HepG2 (cell line): ENCODE results near the gene RCOR1. TPM values are rescaled to one million over a fixed set of nuclear protein-coding genes. Genes with fewer than 3 reads are reported as not detected.

Experiments used
- ATAC-seq: fragments of 200-7000 bp; cut with Tn5 transposase; 3 replicates; pipeline ENCODE4 v1.9.1; 2020; ENCODE audit warnings: mild to moderate bottlenecking, moderate library complexity
- BruUV-seq: library from RNA; stranded (reverse); fragments of 400-500 nt; replicated peaks from 2 replicates; lab custom pipeline; 2021; lab: Mats Ljungman, UMichigan
- CTCF ChIA-PET: fragments of 300-600 bp; formaldehyde crosslinking; extraction: SDS; loops from one replicate; lab custom pipeline; 2021; ENCODE audit warnings: low total read pairs, inconsistent platforms, low intra/inter-chr PET ratio; lab: Yijun Ruan, JAX
- POLR2A ChIA-PET: fragments of 350-600 bp; sonication (Branson Sonifier 250); formaldehyde crosslinking; loops from one replicate; lab custom pipeline; 2020; ENCODE audit warnings: antibody characterized with exemption, inconsistent platforms; lab: Yijun Ruan, JAX
- DNase-seq: peaks from one replicate; pipeline ENCODE4 v3.0.0-alpha.2; 2015; ENCODE audit warnings: low spot score
- FAIRE-seq: peaks from 3 replicates; lab custom pipeline; 2011; peaks lifted over from hg19 to GRCh38; lab: Jason Lieb, UNC
- H2AFZ ChIP-seq: one replicate; pipeline ENCODE4 v1.6.1; 2011; ENCODE audit warnings: low read length, inconsistent platforms
- H3K27ac ChIP-seq: fragments of 300-600 bp; 3 replicates; pipeline ENCODE4 v1.8.0; 2011; ENCODE audit warnings: mixed run types, mild to moderate bottlenecking, mixed read lengths, low read length, inconsistent platforms; ENCODE audit not compliant: insufficient read depth; ENCODE audit errors: extremely low read length
- H3K27me3 ChIP-seq, 2 experiments: fragments of 200-600 bp in 1 of 2; 2 replicates in 1 of 2; 3 replicates in 1 of 2; pipeline versions ENCODE4 v1.6.0 to v1.8.0; 2011; ENCODE audit warnings: low read length in 2 of 2, mild to moderate bottlenecking in 2 of 2, moderate library complexity in 2 of 2, inconsistent platforms in 1 of 2; ENCODE audit not compliant: insufficient read depth in 2 of 2, control insufficient read depth in 1 of 2
- H3K36me3 ChIP-seq, 2 experiments: fragments of 200-600 bp in 1 of 2; replicated peaks in 1 of 2; 2 replicates in 1 of 2; 3 replicates in 1 of 2; pipeline versions ENCODE4 v1.5.1 to v1.8.0; 2011; ENCODE audit warnings: low read length in 2 of 2, inconsistent platforms in 1 of 2; ENCODE audit not compliant: insufficient read depth in 2 of 2, control insufficient read depth in 1 of 2
- H3K4me1 ChIP-seq: 2 replicates; pipeline ENCODE4 v1.5.1; 2012; ENCODE audit warnings: low read length, inconsistent platforms; ENCODE audit not compliant: insufficient read depth
- H3K4me2 ChIP-seq: 2 replicates; pipeline ENCODE4 v1.6.0; 2011; ENCODE audit warnings: low read depth, low read length, inconsistent platforms
- H3K4me3 ChIP-seq, 3 experiments: fragments of 200-600 bp in 1 of 3; sonication (generic), shearing (Covaris generic) in 1 of 3; replicated peaks in 1 of 3; 2 replicates each; pipeline ENCODE4 v1.5.1; 2011 to 2016; ENCODE audit warnings: low read length in 3 of 3, inconsistent platforms in 2 of 3, low read depth in 2 of 3, mild to moderate bottlenecking in 2 of 3, control low read depth in 1 of 3, mixed read lengths in 1 of 3; ENCODE audit not compliant: insufficient read depth in 1 of 3
- H3K79me2 ChIP-seq: one replicate; pipeline ENCODE4 v1.6.1; 2011; ENCODE audit warnings: low read length, inconsistent platforms; ENCODE audit not compliant: insufficient read depth
- H3K9ac ChIP-seq: 2 replicates; pipeline ENCODE4 v1.6.0; 2011; ENCODE audit warnings: mild to moderate bottlenecking, low read depth, low read length, inconsistent platforms; ENCODE audit not compliant: insufficient read depth
- H3K9me3 ChIP-seq: 2 replicates; pipeline ENCODE4 v1.5.1; 2012; ENCODE audit warnings: mild to moderate bottlenecking, low read length
- H4K20me1 ChIP-seq: 2 replicates; pipeline ENCODE4 v1.6.0; 2011; ENCODE audit warnings: inconsistent platforms, mild to moderate bottlenecking, low read length, moderate library complexity; ENCODE audit not compliant: insufficient read depth
- AGO1 ChIP-seq: fragments of 200-400 bp; formaldehyde crosslinking; IDR thresholded peaks from 2 replicates; pipeline ENCODE4 v1.6.1; 2017; ENCODE audit warnings: mild to moderate bottlenecking, low read depth, low read length, moderate library complexity; ENCODE audit not compliant: poor library complexity, severe bottlenecking
- CBFB ChIP-seq: sonication (generic); formaldehyde crosslinking; IDR thresholded peaks from 2 replicates; pipeline ENCODE4 v1.4.0; 2020; ENCODE audit warnings: missing genetic modification reagents
- ELF1 ChIP-seq: sonication (generic); formaldehyde crosslinking; IDR thresholded peaks from 2 replicates; pipeline ENCODE4 v1.4.0; 2020; ENCODE audit warnings: missing genetic modification reagents
- GATAD2A ChIP-seq: IDR thresholded peaks from 2 replicates; pipeline ENCODE4 v1.6.1; 2016
- KAT7 ChIP-seq: IDR thresholded peaks from 2 replicates; pipeline ENCODE4 v1.6.1; 2018; ENCODE audit warnings: borderline replicate concordance, missing compliant biosample characterization
- THYN1 ChIP-seq: sonication (generic); formaldehyde crosslinking; IDR thresholded peaks from 2 replicates; pipeline ENCODE4 v1.8.1; 2023; ENCODE audit warnings: low read depth, mild to moderate bottlenecking, moderate library complexity, missing genetic modification reagents, borderline replicate concordance
- ZKSCAN8 ChIP-seq: IDR thresholded peaks from 2 replicates; pipeline ENCODE4 v1.6.1; 2016; ENCODE audit warnings: borderline replicate concordance, missing genetic modification reagents, missing compliant biosample characterization
- ZNF891 ChIP-seq: sonication (generic); formaldehyde crosslinking; IDR thresholded peaks from 2 replicates; pipeline ENCODE4 v1.5.0; 2020; ENCODE audit warnings: mild to moderate bottlenecking, missing genetic modification reagents
- in situ Hi-C: cut with HindIII; loops from 2 replicates; pipeline ENCODE4 v1.10.0; 2017; ENCODE audit warnings: low pct_unique_long_range_greater_than_20kb; ENCODE audit not compliant: extremely low pct_ligation_motif_present
- intact Hi-C: fragments of 100-400 bp; cut with micrococcal nuclease; formaldehyde crosslinking; loops from one replicate; pipeline ENCODE4 v1.10.0; 2022; ENCODE audit not compliant: unreplicated experiment
- polyA plus RNA-seq, 8 experiments: library from polyadenylated mRNA; depleted of rRNA in 3 of 8; stranded (reverse) in 7 of 8; unstranded in 1 of 8; fragments of >200 nt; fragmentation: Illumina TruSeq in 4 of 8; extraction: Trizol in 4 of 8; gene quantifications; 2 replicates each; pipeline versions ENCODE4 v1.2.1 to v1.2.3, GENCODE V29; 2011 to 2016; ENCODE audit warnings: low read depth in 4 of 8, missing spikeins in 1 of 8, mixed read lengths in 1 of 8; ENCODE audit not compliant: insufficient read depth in 1 of 8
- total RNA-seq, 5 experiments: library from RNA; depleted of rRNA; stranded (reverse); fragments of >200 nt; fragmentation: Illumina TruSeq; extraction: Trizol; gene quantifications; 2 replicates each; pipeline ENCODE4 v1.2.3, GENCODE V29; 2016; ENCODE audit warnings: low read depth in 1 of 5
- TF ChIP-seq, protein P1 (sequence below): sonication (generic); formaldehyde crosslinking; IDR thresholded peaks from 2 replicates; pipeline ENCODE4 v1.4.0; 2020; ENCODE audit warnings: missing genetic modification reagents, borderline replicate concordance
- TF ChIP-seq, protein P2 (sequence below): IDR thresholded peaks from 2 replicates; pipeline ENCODE4 v1.4.0; 2020; ENCODE audit warnings: mild to moderate bottlenecking, missing genetic modification reagents
- TF ChIP-seq, protein P3 (sequence below): sonication (generic); formaldehyde crosslinking; conservative IDR thresholded peaks from 2 replicates; pipeline ENCODE4 v1.4.0; 2020; ENCODE audit warnings: mild to moderate bottlenecking, missing genetic modification reagents, moderate library complexity
- TF ChIP-seq, protein P4 (sequence below): sonication (generic); formaldehyde crosslinking; IDR thresholded peaks from 2 replicates; pipeline ENCODE4 v1.4.0; 2020; ENCODE audit warnings: mild to moderate bottlenecking, missing genetic modification reagents
- TF ChIP-seq, protein P5 (sequence below): sonication (generic); formaldehyde crosslinking; IDR thresholded peaks from 2 replicates; pipeline ENCODE4 v1.4.0; 2020; ENCODE audit warnings: mild to moderate bottlenecking, missing genetic modification reagents

The RCOR1 gene
- total and polyA plus RNA-seq, 2 of the 13 experiments (the other 11 are each of a cell fraction or from before 2014, with no cell fraction given), result 10.2 to 11.1 TPM

DNA sequence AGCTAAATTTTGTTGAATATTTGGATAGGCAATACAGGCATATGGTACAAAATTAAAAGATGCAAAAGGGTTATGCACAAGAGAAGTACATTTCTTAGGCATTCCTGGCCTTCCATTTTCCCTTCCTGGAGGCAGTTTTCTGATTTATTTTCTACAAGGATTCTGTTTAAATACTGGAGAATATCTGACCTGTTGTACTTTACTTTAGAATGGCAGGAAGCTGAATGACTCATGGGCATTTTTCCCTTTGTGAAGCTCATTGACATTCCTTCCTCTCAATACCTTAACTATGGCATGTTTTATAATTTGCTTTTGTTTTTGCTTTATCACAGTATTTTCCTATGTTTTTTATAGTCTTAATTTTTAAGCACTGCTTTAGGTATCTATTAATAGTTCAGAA, 62.7 kb downstream of the RCOR1 start:
- Histone ChIP-seq H3K9ac (no peak overlapping the region), H3K36me3 (no peaks in the 10 kb centered on the region; a peak in 1 of 5 replicates), H3K4me1 (peaks cover 43% of the 10 kb centered on the region), H3K27ac (peak overlapping the region; percentile 60), H3K4me3 (no peak overlapping the region), H3K79me2 (peaks cover 89% of the 10 kb centered on the region), H3K4me2 (peak overlapping the region; percentile 32; the same call in 1 of the 2 replicates), H3K9me3 (no peaks in the 10 kb centered on the region), H2AFZ (no peak overlapping the region), H3K27me3 (no peaks in the 10 kb centered on the region), H4K20me1 (peaks cover 5% of the 10 kb centered on the region; the same call in 1 of the 2 replicates)
- FAIRE-seq (no peak), DNase-seq (peak; percentile 74), ATAC-seq (peak; percentile 83)
- in situ Hi-C loops, result no loop called here
- ChIA-PET CTCF (no interaction called here), POLR2A (interaction anchor here (0.6 to 2.2 kb wide), 3 partner anchors 54 to 131 kb away, joined by 3 to 7 read pairs (median 6); no protein-coding TSS in a partner anchor)
- intact Hi-C loops, result no loop called here
- no TSS peak for BruUV-seq
- TF ChIP-seq CBFB (CRISPR knock-in tag) (no peak), THYN1 (CRISPR knock-in tag) (no peak), ELF1 (CRISPR knock-in tag) (no peak), GATAD2A (CRISPR knock-in tag) (0 out of 2 replicates have a peak, but pooled peaks have one; percentile 26), ZKSCAN8 (CRISPR knock-in tag) (no peak), AGO1 (no peak), ZNF891 (CRISPR knock-in tag) (no peak), KAT7 (CRISPR knock-in tag) (no peak)
- TF ChIP-seq, protein P1, sequence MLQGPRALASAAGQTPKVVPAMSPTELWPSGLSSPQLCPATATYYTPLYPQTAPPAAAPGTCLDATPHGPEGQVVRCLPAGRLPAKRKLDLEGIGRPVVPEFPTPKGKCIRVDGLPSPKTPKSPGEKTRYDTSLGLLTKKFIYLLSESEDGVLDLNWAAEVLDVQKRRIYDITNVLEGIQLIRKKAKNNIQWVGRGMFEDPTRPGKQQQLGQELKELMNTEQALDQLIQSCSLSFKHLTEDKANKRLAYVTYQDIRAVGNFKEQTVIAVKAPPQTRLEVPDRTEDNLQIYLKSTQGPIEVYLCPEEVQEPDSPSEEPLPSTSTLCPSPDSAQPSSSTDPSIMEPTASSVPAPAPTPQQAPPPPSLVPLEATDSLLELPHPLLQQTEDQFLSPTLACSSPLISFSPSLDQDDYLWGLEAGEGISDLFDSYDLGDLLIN (CRISPR knock-in tag), result no peak
- TF ChIP-seq, protein P2, sequence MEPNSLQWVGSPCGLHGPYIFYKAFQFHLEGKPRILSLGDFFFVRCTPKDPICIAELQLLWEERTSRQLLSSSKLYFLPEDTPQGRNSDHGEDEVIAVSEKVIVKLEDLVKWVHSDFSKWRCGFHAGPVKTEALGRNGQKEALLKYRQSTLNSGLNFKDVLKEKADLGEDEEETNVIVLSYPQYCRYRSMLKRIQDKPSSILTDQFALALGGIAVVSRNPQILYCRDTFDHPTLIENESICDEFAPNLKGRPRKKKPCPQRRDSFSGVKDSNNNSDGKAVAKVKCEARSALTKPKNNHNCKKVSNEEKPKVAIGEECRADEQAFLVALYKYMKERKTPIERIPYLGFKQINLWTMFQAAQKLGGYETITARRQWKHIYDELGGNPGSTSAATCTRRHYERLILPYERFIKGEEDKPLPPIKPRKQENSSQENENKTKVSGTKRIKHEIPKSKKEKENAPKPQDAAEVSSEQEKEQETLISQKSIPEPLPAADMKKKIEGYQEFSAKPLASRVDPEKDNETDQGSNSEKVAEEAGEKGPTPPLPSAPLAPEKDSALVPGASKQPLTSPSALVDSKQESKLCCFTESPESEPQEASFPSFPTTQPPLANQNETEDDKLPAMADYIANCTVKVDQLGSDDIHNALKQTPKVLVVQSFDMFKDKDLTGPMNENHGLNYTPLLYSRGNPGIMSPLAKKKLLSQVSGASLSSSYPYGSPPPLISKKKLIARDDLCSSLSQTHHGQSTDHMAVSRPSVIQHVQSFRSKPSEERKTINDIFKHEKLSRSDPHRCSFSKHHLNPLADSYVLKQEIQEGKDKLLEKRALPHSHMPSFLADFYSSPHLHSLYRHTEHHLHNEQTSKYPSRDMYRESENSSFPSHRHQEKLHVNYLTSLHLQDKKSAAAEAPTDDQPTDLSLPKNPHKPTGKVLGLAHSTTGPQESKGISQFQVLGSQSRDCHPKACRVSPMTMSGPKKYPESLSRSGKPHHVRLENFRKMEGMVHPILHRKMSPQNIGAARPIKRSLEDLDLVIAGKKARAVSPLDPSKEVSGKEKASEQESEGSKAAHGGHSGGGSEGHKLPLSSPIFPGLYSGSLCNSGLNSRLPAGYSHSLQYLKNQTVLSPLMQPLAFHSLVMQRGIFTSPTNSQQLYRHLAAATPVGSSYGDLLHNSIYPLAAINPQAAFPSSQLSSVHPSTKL (CRISPR knock-in tag), result peak; percentile 46; the same call in 1 of the 2 replicates
- TF ChIP-seq, protein P3, sequence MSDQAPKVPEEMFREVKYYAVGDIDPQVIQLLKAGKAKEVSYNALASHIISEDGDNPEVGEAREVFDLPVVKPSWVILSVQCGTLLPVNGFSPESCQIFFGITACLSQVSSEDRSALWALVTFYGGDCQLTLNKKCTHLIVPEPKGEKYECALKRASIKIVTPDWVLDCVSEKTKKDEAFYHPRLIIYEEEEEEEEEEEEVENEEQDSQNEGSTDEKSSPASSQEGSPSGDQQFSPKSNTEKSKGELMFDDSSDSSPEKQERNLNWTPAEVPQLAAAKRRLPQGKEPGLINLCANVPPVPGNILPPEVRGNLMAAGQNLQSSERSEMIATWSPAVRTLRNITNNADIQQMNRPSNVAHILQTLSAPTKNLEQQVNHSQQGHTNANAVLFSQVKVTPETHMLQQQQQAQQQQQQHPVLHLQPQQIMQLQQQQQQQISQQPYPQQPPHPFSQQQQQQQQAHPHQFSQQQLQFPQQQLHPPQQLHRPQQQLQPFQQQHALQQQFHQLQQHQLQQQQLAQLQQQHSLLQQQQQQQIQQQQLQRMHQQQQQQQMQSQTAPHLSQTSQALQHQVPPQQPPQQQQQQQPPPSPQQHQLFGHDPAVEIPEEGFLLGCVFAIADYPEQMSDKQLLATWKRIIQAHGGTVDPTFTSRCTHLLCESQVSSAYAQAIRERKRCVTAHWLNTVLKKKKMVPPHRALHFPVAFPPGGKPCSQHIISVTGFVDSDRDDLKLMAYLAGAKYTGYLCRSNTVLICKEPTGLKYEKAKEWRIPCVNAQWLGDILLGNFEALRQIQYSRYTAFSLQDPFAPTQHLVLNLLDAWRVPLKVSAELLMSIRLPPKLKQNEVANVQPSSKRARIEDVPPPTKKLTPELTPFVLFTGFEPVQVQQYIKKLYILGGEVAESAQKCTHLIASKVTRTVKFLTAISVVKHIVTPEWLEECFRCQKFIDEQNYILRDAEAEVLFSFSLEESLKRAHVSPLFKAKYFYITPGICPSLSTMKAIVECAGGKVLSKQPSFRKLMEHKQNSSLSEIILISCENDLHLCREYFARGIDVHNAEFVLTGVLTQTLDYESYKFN (CRISPR knock-in tag), result peak; percentile 42; the same call in 1 of the 2 replicates
- TF ChIP-seq, protein P4, sequence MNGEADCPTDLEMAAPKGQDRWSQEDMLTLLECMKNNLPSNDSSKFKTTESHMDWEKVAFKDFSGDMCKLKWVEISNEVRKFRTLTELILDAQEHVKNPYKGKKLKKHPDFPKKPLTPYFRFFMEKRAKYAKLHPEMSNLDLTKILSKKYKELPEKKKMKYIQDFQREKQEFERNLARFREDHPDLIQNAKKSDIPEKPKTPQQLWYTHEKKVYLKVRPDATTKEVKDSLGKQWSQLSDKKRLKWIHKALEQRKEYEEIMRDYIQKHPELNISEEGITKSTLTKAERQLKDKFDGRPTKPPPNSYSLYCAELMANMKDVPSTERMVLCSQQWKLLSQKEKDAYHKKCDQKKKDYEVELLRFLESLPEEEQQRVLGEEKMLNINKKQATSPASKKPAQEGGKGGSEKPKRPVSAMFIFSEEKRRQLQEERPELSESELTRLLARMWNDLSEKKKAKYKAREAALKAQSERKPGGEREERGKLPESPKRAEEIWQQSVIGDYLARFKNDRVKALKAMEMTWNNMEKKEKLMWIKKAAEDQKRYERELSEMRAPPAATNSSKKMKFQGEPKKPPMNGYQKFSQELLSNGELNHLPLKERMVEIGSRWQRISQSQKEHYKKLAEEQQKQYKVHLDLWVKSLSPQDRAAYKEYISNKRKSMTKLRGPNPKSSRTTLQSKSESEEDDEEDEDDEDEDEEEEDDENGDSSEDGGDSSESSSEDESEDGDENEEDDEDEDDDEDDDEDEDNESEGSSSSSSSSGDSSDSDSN, result no peak
- TF ChIP-seq, protein P5, sequence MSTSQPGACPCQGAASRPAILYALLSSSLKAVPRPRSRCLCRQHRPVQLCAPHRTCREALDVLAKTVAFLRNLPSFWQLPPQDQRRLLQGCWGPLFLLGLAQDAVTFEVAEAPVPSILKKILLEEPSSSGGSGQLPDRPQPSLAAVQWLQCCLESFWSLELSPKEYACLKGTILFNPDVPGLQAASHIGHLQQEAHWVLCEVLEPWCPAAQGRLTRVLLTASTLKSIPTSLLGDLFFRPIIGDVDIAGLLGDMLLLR, result no peak
